ENCODE results near the gene TMEM135. TPM values are rescaled to one million over a fixed set of nuclear protein-coding genes. Genes with fewer than 3 reads are reported as not detected.

The TMEM135 gene
- total RNA-seq, 1 donor: 35.8 TPM

- TF ChIP-seq CTCF (IDR thresholded peaks at IDR 0.05; ENCODE audit: extremely low read depth, low read depth, low read length): no peak
- Histone ChIP-seq H3K79me2 (ENCODE audit: insufficient read depth, low read length) (no peaks in the 10 kb centered on the region), H3K36me3 (ENCODE audit: insufficient read depth, low read length) (no peaks in the 10 kb centered on the region), H3K27ac (ENCODE audit: low read depth, low read length) (no peak overlapping the region), H2AFZ (ENCODE audit: low read length) (no peak overlapping the region), H3K4me3 (ENCODE audit: insufficient read depth, low read length) (no peak overlapping the region), H4K20me1 (ENCODE audit: insufficient read depth, low read length) (no peaks in the 10 kb centered on the region), H3K9me3 (ENCODE audit: low read depth, low read length) (peaks cover 7% of the 10 kb centered on the region), H3K27me3 (ENCODE audit: insufficient read depth, low read length) (no peaks in the 10 kb centered on the region), H3K4me2 (ENCODE audit: insufficient read depth, low read length) (no peak overlapping the region), H3K4me1 (ENCODE audit: insufficient read depth, low read length) (no peaks in the 10 kb centered on the region)
- DNase-seq (ENCODE audit: insufficient read length, low spot score, missing footprints): no peak
Observed at GRCh38 chr11:87338046-87338639, 300.4 kb downstream of the TMEM135 start.

- Histone ChIP-seq H3K4me1 (ENCODE audit: insufficient read depth, low read length) (no peaks in the 10 kb centered on the region), H3K36me3 (ENCODE audit: insufficient read depth, low read length) (no peaks in the 10 kb centered on the region), H3K27ac (ENCODE audit: low read depth, low read length) (no peak overlapping the region), H4K20me1 (ENCODE audit: insufficient read depth, low read length) (no peaks in the 10 kb centered on the region), H2AFZ (ENCODE audit: low read length) (no peak overlapping the region), H3K4me3 (ENCODE audit: insufficient read depth, low read length) (no peak overlapping the region), H3K4me2 (ENCODE audit: insufficient read depth, low read length) (no peak overlapping the region), H3K79me2 (ENCODE audit: insufficient read depth, low read length) (no peaks in the 10 kb centered on the region), H3K27me3 (ENCODE audit: insufficient read depth, low read length) (no peaks in the 10 kb centered on the region), H3K9me3 (ENCODE audit: low read depth, low read length) (peaks cover 7% of the 10 kb centered on the region)
- no peak for TF ChIP-seq CTCF (IDR thresholded peaks at IDR 0.05; ENCODE audit: extremely low read depth, low read depth, low read length)
- DNase-seq (ENCODE audit: insufficient read length, low spot score, missing footprints): no peak
Observed at GRCh38 chr11:87339416-87339815, 301.7 kb downstream of the TMEM135 start.

- Histone ChIP-seq H3K36me3 (ENCODE audit: insufficient read depth, low read length) (no peaks in the 10 kb centered on the region), H3K27ac (ENCODE audit: low read depth, low read length) (no peak overlapping the region), H3K4me1 (ENCODE audit: insufficient read depth, low read length) (peaks cover under 1% of the 10 kb centered on the region), H3K4me2 (ENCODE audit: insufficient read depth, low read length) (no peak overlapping the region), H3K4me3 (ENCODE audit: insufficient read depth, low read length) (no peak overlapping the region), H3K27me3 (ENCODE audit: insufficient read depth, low read length) (no peaks in the 10 kb centered on the region), H2AFZ (ENCODE audit: low read length) (no peak overlapping the region), H3K9me3 (ENCODE audit: low read depth, low read length) (no peaks in the 10 kb centered on the region), H3K79me2 (ENCODE audit: insufficient read depth, low read length) (no peaks in the 10 kb centered on the region), H4K20me1 (ENCODE audit: insufficient read depth, low read length) (no peaks in the 10 kb centered on the region)
- TF ChIP-seq CTCF (IDR thresholded peaks at IDR 0.05; ENCODE audit: extremely low read depth, low read depth, low read length): no peak
- no peak for DNase-seq (ENCODE audit: insufficient read length, low spot score, missing footprints)
Observed at GRCh38 chr11:87347441-87347840, 309.7 kb downstream of the TMEM135 start.

- no peak for TF ChIP-seq CTCF (IDR thresholded peaks at IDR 0.05; ENCODE audit: extremely low read depth, low read depth, low read length)
- Histone ChIP-seq H3K9me3 (ENCODE audit: low read depth, low read length) (no peaks in the 10 kb centered on the region), H3K4me2 (ENCODE audit: insufficient read depth, low read length) (no peak overlapping the region), H3K27me3 (ENCODE audit: insufficient read depth, low read length) (no peaks in the 10 kb centered on the region), H3K36me3 (ENCODE audit: insufficient read depth, low read length) (no peaks in the 10 kb centered on the region), H4K20me1 (ENCODE audit: insufficient read depth, low read length) (no peaks in the 10 kb centered on the region), H2AFZ (ENCODE audit: low read length) (no peak overlapping the region), H3K27ac (ENCODE audit: low read depth, low read length) (no peak overlapping the region), H3K4me1 (ENCODE audit: insufficient read depth, low read length) (peaks cover 3% of the 10 kb centered on the region), H3K79me2 (ENCODE audit: insufficient read depth, low read length) (no peaks in the 10 kb centered on the region), H3K4me3 (ENCODE audit: insufficient read depth, low read length) (no peak overlapping the region)
- no peak for DNase-seq (ENCODE audit: insufficient read length, low spot score, missing footprints)
Observed at GRCh38 chr11:87347854-87348253, 310.1 kb downstream of the TMEM135 start.

Measured in osteoblast (primary cell).